IMR-90 (cell line): ENCODE results near the gene USP4. TPM values are rescaled to one million over a fixed set of nuclear protein-coding genes. Genes with fewer than 3 reads are reported as not detected.
A peak's percentile ranks its signal among the peaks of the same experiment; 100 is the strongest.

ENCODE experiments used
- ATAC-seq: fragments of 200-7000 bp; cut with Tn5 transposase; 2 replicates; pipeline ENCODE4 v1.9.1; 2020; ENCODE audit warnings: low read depth, mild to moderate bottlenecking, moderate library complexity
- BruUV-seq: library from RNA; stranded (reverse); fragments of 400-500 nt; replicated peaks from 2 replicates; lab custom pipeline; 2021; lab: Mats Ljungman, UMichigan
- CTCF ChIA-PET: fragments of 300-600 bp; formaldehyde crosslinking; extraction: SDS; loops from one replicate; lab custom pipeline; 2021; ENCODE audit warnings: antibody characterized with exemption; lab: Yijun Ruan, JAX
- POLR2A ChIA-PET: fragments of 300-600 bp; sonication (Branson Sonifier 250); formaldehyde crosslinking; loops from one replicate; lab custom pipeline; 2022; ENCODE audit warnings: antibody characterized with exemption; ENCODE audit not compliant: unreplicated experiment; lab: Charles Lee
- DNase-seq: peaks from one replicate; pipeline ENCODE4 v3.0.0; 2013
- H2AFZ ChIP-seq: replicated peaks from 2 replicates; pipeline ENCODE3; 2013; ENCODE audit warnings: low read length, mild to moderate bottlenecking; ENCODE audit not compliant: poor library complexity
- H2AK5ac ChIP-seq: 2 replicates; pipeline ENCODE4 v1.6.1; 2013; ENCODE audit warnings: low read depth, low read length, inconsistent platforms
- H2AK9ac ChIP-seq: replicated peaks from 2 replicates; pipeline ENCODE3; 2013; ENCODE audit warnings: mild to moderate bottlenecking, low read depth, low read length, moderate library complexity; ENCODE audit not compliant: poor library complexity
- H2BK120ac ChIP-seq: 2 replicates; pipeline ENCODE4 v1.6.1; 2013; ENCODE audit warnings: low read depth, low read length, inconsistent platforms
- H2BK15ac ChIP-seq: 3 replicates; pipeline ENCODE4 v1.6.1; 2013; ENCODE audit warnings: low read depth, low read length, inconsistent platforms
- H2BK20ac ChIP-seq: 2 replicates; pipeline ENCODE4 v1.6.1; 2013; ENCODE audit warnings: low read depth, mild to moderate bottlenecking, inconsistent platforms, low read length, moderate library complexity
- H2BK5ac ChIP-seq: 2 replicates; pipeline ENCODE4 v1.6.1; 2013; ENCODE audit warnings: mild to moderate bottlenecking, low read depth, low read length, inconsistent platforms; ENCODE audit not compliant: poor library complexity, severe bottlenecking
- H3K14ac ChIP-seq: replicated peaks from 2 replicates; pipeline ENCODE4 v1.6.1; 2013; ENCODE audit warnings: low read depth, low read length, inconsistent platforms
- H3K18ac ChIP-seq: 2 replicates; pipeline ENCODE4 v1.6.1; 2013; ENCODE audit warnings: low read depth, low read length, control low read depth
- H3K23ac ChIP-seq: 2 replicates; pipeline ENCODE4 v1.6.1; 2013; ENCODE audit warnings: low read depth, low read length, inconsistent platforms
- H3K27ac ChIP-seq: 2 replicates; pipeline ENCODE4 v1.5.1; 2013; ENCODE audit warnings: mild to moderate bottlenecking, control low read depth, low read length; ENCODE audit not compliant: insufficient read depth
- H3K27me3 ChIP-seq: 2 replicates; pipeline ENCODE4 v1.6.1; 2013; ENCODE audit warnings: low read length; ENCODE audit not compliant: control insufficient read depth, insufficient read depth
- H3K36me3 ChIP-seq: 2 replicates; pipeline ENCODE4 v1.6.1; 2013; ENCODE audit warnings: low read length, mixed read lengths; ENCODE audit not compliant: control insufficient read depth, insufficient read depth
- H3K4ac ChIP-seq: 2 replicates; pipeline ENCODE4 v1.6.1; 2013; ENCODE audit warnings: low read depth, low read length, inconsistent platforms
- H3K4me1 ChIP-seq: 2 replicates; pipeline ENCODE4 v1.6.1; 2013; ENCODE audit warnings: low read length, mixed read lengths; ENCODE audit not compliant: control insufficient read depth, insufficient read depth
- H3K4me2 ChIP-seq: 2 replicates; pipeline ENCODE4 v1.6.1; 2013; ENCODE audit warnings: low read depth, mild to moderate bottlenecking, control low read depth, low read length, moderate library complexity
- H3K4me3 ChIP-seq: 2 replicates; pipeline ENCODE4 v1.5.1; 2013; ENCODE audit warnings: low read depth, mild to moderate bottlenecking, control low read depth, low read length, moderate library complexity; ENCODE audit not compliant: insufficient read depth
- H3K56ac ChIP-seq: 2 replicates; pipeline ENCODE4 v1.6.1; 2013; ENCODE audit warnings: low read length, inconsistent platforms; ENCODE audit not compliant: insufficient read depth; ENCODE audit errors: extremely low read depth
- H3K79me1 ChIP-seq, 2 experiments: 2 replicates each; pipeline ENCODE4 v1.6.1; 2013; ENCODE audit warnings: low read length in 2 of 2, inconsistent platforms in 1 of 2, low read depth in 1 of 2
- H3K9ac ChIP-seq: 2 replicates; pipeline ENCODE4 v1.6.1; 2013; ENCODE audit warnings: low read depth, low read length, control low read depth
- H3K9me1 ChIP-seq: 2 replicates; pipeline ENCODE4 v1.6.1; 2013; ENCODE audit warnings: low read length, inconsistent platforms; ENCODE audit not compliant: insufficient read depth
- H3K9me3 ChIP-seq: 2 replicates; pipeline ENCODE4 v1.6.1; 2013; ENCODE audit warnings: low read length; ENCODE audit not compliant: control insufficient read depth, insufficient read depth
- H4K20me1 ChIP-seq: 2 replicates; pipeline ENCODE4 v1.6.1; 2013; ENCODE audit warnings: low read length, inconsistent platforms; ENCODE audit not compliant: insufficient read depth
- H4K5ac ChIP-seq: 2 replicates; pipeline ENCODE4 v1.6.1; 2013; ENCODE audit warnings: mild to moderate bottlenecking, low read depth, low read length, control low read depth
- H4K8ac ChIP-seq, 2 experiments: 2 replicates each; pipeline ENCODE4 v1.6.1; 2013; ENCODE audit warnings: low read depth in 2 of 2, low read length in 2 of 2, control low read depth in 1 of 2, inconsistent platforms in 1 of 2
- H4K91ac ChIP-seq: 2 replicates; pipeline ENCODE4 v1.6.1; 2013; ENCODE audit warnings: low read depth, low read length, inconsistent platforms; ENCODE audit not compliant: insufficient read depth
- CEBPB ChIP-seq: IDR thresholded peaks from 2 replicates; pipeline ENCODE4 v1.6.1; 2012; ENCODE audit warnings: low read depth, low read length, improper control_type of control experiment
- MAFK ChIP-seq: IDR thresholded peaks from 2 replicates; pipeline ENCODE4 v1.6.1; 2012; ENCODE audit warnings: low read depth, low read length, improper control_type of control experiment
- RCOR1 ChIP-seq: IDR thresholded peaks from 2 replicates; pipeline ENCODE4 v1.6.1; 2012; ENCODE audit warnings: mild to moderate bottlenecking, low read length, improper control_type of control experiment; ENCODE audit not compliant: insufficient replicate concordance
- RFX5 ChIP-seq: IDR thresholded peaks from 2 replicates; pipeline ENCODE4 v1.8.0; 2012; ENCODE audit warnings: low read depth, mild to moderate bottlenecking, low read length, moderate library complexity
- dilution Hi-C: fragments of 300-500 bp; cut with HindIII; formaldehyde crosslinking; loops from one replicate; pipeline ENCODE4 v1.14.3; 2018; ENCODE audit warnings: low sequenced_read_pairs; ENCODE audit not compliant: unreplicated experiment
- in situ Hi-C: fragments of 300-500 bp; cut with MboI; formaldehyde crosslinking; loops from 3 replicates; pipeline ENCODE4 v1.14.3; 2019; ENCODE audit warnings: low sequenced_read_pairs, inconsistent platforms, mixed read lengths
- intact Hi-C: fragments of 100-400 bp; cut with micrococcal nuclease; formaldehyde crosslinking; loops from 2 replicates; pipeline ENCODE4 v1.10.0; 2022
- polyA plus RNA-seq, 3 experiments: library from polyadenylated mRNA; depleted of rRNA; stranded (reverse); fragments of >200 nt; gene quantifications; 2 replicates each; pipeline ENCODE4 v1.2.3, GENCODE V29; 2012; ENCODE audit warnings: low replicate concordance in 1 of 3
- total RNA-seq: library from RNA; depleted of rRNA; stranded (reverse); fragments of >200 nt; gene quantifications from 2 replicates; pipeline ENCODE4 v1.2.3, GENCODE V29; 2012

USP4 gene
- total and polyA plus RNA-seq, 2 of the 4 experiments (the other 2 are of a cell fraction) = 29.9 to 42.3 TPM

DNA sequence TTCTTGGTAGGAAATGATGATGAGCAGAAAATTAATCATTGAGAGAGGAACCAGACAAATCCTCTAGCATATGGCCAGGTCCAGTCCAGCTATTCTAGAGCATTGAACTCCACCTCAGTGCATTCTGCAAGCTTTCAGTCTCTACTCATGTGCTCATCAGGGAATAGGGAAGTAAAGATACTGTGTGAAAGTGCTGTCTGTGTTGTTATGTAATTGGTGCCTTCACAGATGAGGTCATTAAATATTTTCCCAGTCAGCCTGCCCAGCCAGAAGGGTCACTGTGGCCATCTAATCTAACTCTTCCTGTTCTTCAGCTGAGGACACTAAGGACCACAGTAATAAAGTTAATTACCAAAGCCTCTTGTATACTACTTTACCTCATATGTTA is 91.0 kb downstream of the USP4 start:
- CTCF ChIA-PET = interaction anchor here (0.6 to 0.7 kb wide), 2 partner anchors 10 to 52 kb away, joined by 3 read pairs; no protein-coding TSS in a partner anchor
- BruUV-seq = no TSS peak
- ATAC-seq = peak; percentile 65

More for the DNA sequence above, 91.0 kb downstream of the USP4 start:
- H4K91ac ChIP-seq = no peak overlapping the region
- no peak overlapping the region for H3K23ac ChIP-seq
- no peaks in the 10 kb centered on the region for H4K20me1 ChIP-seq
- H2BK20ac ChIP-seq = no peak overlapping the region
- no peak overlapping the region for H3K14ac ChIP-seq
- H3K56ac ChIP-seq = no peak overlapping the region
- H3K4me3 ChIP-seq = no peak overlapping the region
- no peak overlapping the region for H4K8ac ChIP-seq
- H3K4me1 ChIP-seq = no peaks in the 10 kb centered on the region
- H3K27me3 ChIP-seq = no peaks in the 10 kb centered on the region
- H3K4ac ChIP-seq = no peak overlapping the region
- H3K79me1 ChIP-seq = no peaks in the 10 kb centered on the region
- no peak overlapping the region for H4K5ac ChIP-seq
- H2AK5ac ChIP-seq = no peak overlapping the region
- in situ Hi-C loops = no loop called here
- H3K27ac ChIP-seq = no peak overlapping the region
- H3K36me3 ChIP-seq = no peaks in the 10 kb centered on the region
- H2BK15ac ChIP-seq = no peak overlapping the region
- TF ChIP-seq RCOR1 (no peak), RFX5 (no peak), MAFK (no peak), CEBPB (no peak)
- no peak overlapping the region for H2AK9ac ChIP-seq
- no peaks in the 10 kb centered on the region for H3K9me3 ChIP-seq
- no peak overlapping the region for H2BK5ac ChIP-seq
- POLR2A ChIA-PET = no interaction called here
- intact Hi-C loops = no loop called here
- dilution Hi-C loops = no loop called here
- no peak overlapping the region for H2BK120ac ChIP-seq
- no peak overlapping the region for H3K9ac ChIP-seq
- no peak overlapping the region for H2AFZ ChIP-seq
- no peak overlapping the region for H3K18ac ChIP-seq
- no peak overlapping the region for H3K4me2 ChIP-seq
- no peaks in the 10 kb centered on the region for H3K9me1 ChIP-seq
- DNase-seq = peak; percentile 16
